Measurements from ENCODE around the gene ANKRD33.
"Not testable (repeated sequence)": the region's sequence is repeated elsewhere in the genome, so short reads cannot be mapped to it uniquely, and the experiment has no call there.

Gene ANKRD33

GRCh38 chr12:51883998-51884675 lies 3.8 kb upstream of the ANKRD33 start:
- no peak for DNase-seq

- DNase-seq = no peak
Observed at GRCh38 chr12:51884676-51885229, 3.1 kb upstream of the ANKRD33 start.

GRCh38 chr12:51885294-51886020 lies 2.4 kb upstream of the ANKRD33 start:
- DNase-seq = not testable (repeated sequence)

GRCh38 chr12:51886021-51886710 lies 1.7 kb upstream of the ANKRD33 start:
- DNase-seq = no peak

- DNase-seq = no peak
Observed at GRCh38 chr12:51888316-51889215, 663 bp downstream of the ANKRD33 start.

GRCh38 chr12:51889216-51890132 lies 1.6 kb downstream of the ANKRD33 start:
- no peak for DNase-seq

- DNase-seq = no peak
Observed at GRCh38 chr12:51890133-51890464, 2.2 kb downstream of the ANKRD33 start.

GRCh38 chr12:51890511-51891171 lies 2.7 kb downstream of the ANKRD33 start:
- DNase-seq = no peak

- DNase-seq = no peak
Observed at GRCh38 chr12:51891843-51892242, 3.9 kb downstream of the ANKRD33 start.

- DNase-seq = no peak
Observed at GRCh38 chr12:51893786-51894185, 5.9 kb downstream of the ANKRD33 start.

- no peak for DNase-seq
Observed at GRCh38 chr12:51895378-51896135, 7.7 kb downstream of the ANKRD33 start.

GRCh38 chr12:51896236-51896635 lies 8.3 kb downstream of the ANKRD33 start:
- no peak for DNase-seq

GRCh38 chr12:51897181-51897580 lies 9.3 kb downstream of the ANKRD33 start:
- DNase-seq = no peak

- no peak for DNase-seq
Observed at GRCh38 chr12:51898506-51898905, 10.6 kb downstream of the ANKRD33 start.

- DNase-seq = no peak
Observed at GRCh38 chr12:51898937-51899336, 11.0 kb downstream of the ANKRD33 start.

- DNase-seq = no peak
Observed at GRCh38 chr12:51900323-51900889, 12.5 kb downstream of the ANKRD33 start.

- no peak for DNase-seq
Observed at GRCh38 chr12:51901121-51901817, 13.4 kb downstream of the ANKRD33 start.

- no peak for DNase-seq
Observed at GRCh38 chr12:51901881-51902280, 14.0 kb downstream of the ANKRD33 start.

GRCh38 chr12:51904951-51905470 lies 17.1 kb downstream of the ANKRD33 start:
- no peak for DNase-seq

Measured in 8988T (cell line).